NOMO-1 treated with dmso at 0.1 percent for 144 hours (cell line): Measurements from ENCODE around the gene MVP.
A peak's percentile ranks its signal among the peaks of the same experiment; 100 is the strongest.
"Not testable (repeated sequence)": the region's sequence is repeated elsewhere in the genome, so short reads cannot be mapped to it uniquely, and the experiment has no call there.

Experiments
- DNase-seq: peaks from one replicate; lab custom pipeline; 2025; ENCODE audit not compliant: unreplicated experiment; lab: John Stamatoyannopoulos, UW

MVP gene

DNA sequence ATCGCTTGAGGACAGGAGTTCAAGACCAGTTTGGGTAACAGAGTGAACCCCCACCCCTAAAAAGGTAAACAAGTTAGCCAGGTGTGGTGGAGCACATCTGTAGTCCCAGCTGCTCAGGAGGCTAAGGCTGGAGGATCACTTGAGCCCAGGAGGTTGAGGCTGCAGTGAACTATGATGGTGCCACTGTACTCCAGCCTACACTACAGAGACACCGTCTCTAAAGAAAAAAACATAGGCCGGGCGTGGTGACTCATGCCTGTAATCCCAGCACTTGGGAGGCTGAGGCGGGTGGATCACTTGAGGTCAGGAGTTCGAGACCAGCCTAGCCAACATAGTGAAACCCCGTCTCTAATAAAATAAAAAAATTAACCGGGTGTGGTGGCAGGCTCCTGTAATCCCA, 48.8 kb downstream of the MVP start:
- not testable (repeated sequence) for DNase-seq

DNA sequence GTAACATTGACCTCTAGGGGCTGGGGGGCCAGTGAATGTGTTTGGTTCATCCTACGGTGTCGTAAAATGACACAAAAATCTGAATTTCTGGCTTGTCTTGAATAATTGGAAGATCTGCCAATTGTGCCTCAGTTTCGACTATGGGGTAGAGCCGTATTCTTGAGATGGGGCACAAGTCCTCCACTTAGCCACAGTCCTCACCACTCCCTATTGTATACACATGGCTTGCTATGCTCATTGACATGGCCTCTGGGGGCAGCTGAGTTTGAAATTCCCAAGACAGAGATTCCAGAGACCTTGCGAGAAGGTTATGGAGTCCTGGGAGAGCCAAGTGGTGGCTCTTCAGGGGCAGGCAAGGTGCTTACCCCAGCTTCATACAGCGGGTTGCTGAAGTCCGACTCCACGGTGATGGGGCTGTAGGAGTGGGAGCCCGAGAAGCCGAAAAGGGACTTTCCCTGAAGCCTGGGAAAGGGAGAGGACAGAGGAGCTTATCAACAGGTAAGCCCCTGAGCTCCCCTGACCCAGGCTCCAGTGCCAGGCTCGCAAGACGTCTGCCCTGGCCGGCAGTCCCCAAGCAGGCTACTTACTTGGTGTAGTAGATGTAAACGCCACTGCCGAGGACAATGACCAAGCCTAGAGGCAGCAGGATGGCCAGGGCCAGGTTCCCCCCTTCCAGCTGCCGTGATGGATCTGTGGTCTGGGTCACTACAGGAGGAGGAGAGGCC, 51.7 kb downstream of the MVP start:
- no peak for DNase-seq

DNA sequence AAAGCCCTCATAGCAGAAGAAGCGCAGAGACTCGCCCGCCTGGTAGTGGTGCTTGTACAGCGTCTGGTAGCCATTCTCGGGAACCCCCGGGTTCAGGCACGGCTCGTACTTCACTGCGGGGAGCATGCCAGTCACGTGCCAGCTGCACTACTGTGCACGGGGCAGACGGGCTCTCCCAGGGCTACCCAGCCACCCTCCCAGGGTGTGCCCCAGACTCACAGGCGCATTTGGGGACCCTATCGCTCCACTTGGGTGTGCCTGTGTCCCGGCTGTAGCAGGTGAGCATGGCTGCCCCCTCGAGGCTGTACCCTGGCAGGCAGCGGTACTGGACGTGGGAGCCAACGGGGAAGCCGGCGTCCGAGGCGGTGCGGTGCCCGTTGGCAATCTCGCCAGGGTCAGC, 53.1 kb downstream of the MVP start:
- DNase-seq, result no peak

DNA sequence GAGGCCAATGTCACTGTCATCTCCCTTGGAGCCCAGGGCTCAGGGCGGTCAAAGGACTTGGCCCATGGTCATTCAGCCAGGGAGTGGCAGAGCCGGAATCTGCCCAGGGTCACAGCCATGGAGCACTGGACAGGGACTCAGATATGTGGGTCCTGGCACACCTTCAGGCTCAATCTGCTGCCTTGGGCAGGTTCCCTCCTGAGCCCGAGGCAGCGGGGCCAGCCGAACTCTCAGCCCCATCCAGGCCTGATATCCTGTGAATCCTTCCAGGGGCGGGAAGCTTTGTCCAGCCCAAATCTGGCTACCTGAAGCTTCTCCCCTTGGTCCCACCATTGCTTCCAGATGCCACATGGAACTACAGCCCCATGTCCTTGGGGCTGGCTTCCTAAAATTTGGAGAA, 54.9 kb downstream of the MVP start:
- no peak for DNase-seq

DNA sequence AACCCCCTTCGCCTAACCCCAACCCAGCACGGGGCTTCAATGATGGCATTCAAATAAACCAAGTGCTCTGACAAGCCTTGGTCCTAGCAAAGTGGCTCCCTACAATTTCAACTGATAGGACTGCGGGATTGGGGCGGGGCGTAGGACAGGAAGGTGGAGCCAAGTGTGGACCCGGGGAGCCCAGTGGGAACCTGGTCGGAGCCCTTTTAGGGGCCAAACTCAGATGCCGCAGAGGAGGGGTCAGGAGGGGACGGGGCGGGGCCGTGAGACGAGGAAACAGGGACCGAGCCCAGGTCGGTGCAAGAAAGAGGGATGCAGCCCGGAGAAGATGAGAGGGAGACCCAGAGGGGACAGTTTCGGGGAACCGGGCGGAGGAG, 55.9 kb downstream of the MVP start:
- DNase-seq, result no peak

DNA sequence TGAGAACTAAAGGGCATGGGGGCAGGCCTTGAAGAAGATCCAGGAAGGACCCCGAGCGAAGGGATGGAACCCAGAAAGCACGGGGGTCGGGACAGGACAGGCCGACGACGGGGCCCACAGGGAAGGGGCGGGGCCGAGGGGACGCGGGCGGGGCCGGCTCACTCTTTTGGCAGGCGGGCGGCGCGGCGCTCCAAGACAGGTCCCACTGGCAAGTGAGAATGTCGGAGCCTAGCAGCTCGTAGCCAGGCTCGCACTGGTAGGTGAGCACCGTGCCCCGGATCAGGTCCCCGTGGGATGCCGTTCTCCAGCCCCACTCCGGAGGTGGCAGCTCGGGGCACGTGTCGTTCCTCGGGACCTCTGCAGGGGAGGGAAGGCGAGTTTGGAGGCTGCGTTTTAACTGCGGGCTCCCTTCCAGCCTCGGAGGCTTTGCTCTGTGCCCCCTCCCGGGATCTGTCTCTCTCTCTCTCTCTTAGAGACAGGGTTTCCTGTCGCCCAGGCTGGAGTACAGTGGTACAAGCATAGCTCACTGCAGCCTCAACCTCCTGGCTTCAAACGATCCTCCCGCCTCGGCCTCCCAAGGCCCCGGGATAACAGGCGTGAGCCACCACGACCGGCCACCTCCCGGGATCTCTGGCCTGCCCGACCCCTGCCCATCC, 56.5 kb downstream of the MVP start:
- DNase-seq, result no peak

DNA sequence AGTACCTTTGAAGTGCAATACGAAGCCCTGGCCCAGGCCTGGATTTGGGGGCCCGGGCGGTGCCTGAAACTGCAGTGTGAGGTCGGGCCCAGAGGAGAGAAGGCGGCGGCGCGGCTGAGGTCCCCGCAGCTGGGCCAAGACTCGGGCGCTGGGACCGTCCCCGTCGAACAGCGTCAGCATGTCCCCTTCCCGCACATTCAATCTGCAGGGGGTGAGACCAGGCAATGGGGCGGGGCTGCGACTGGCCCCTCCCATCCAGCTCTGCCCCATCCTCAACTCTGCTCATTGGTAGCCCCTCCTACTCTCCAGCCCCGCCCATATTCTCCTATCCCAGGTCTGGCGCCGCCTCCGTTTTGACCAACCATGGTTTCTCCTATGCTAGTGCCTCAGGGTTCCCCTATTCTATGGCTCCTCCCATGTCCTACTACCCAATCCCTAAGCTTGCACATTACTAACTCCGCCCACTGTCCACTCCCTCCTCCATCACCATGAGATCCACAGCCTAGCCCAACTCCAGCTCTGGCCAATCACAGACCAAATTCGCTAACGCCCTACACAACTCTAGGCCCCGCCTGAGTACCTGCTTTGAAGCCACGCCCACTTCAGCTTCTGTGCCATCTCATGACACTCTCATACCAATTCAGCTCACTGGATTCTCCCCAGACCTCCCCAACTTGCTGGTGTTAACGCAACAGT, 57.2 kb downstream of the MVP start:
- no peak for DNase-seq

DNA sequence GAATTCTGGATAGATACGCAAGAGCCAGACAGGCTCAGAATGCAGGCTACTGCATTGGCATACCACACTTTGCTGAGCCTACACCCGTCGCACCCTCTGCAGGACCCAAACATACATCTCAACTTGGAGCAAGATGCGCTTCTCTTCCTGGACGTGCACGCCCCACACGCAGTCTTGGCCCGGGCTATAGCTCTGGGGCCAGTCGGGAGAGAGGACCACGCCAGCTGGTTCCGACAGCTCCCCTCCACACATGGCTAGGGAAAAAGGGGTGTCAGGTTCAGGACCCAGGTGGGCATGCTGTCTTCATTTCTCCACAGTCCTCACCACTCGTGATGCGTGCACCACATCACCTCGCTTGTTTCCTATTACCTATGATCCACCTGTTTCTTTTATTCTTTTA, 57.9 kb downstream of the MVP start:
- no peak for DNase-seq

DNA sequence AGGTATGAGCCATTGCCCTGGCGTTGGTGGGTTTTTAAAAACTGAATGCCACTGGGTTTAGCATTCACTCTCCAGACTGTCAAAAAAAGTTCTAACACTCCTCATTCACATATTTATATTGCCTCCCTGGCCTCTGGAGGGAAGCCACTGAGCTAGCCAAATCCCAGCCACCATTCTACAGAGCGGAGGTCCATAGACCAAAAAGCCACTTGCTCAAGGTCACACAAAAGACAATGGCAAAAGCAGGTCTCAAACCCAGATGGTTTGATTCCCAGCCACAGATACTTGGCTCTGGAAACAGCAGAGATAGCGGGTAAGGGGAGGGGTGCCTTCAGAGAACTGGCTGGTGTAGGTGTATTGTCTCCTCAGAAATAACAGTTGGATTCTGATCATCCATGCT, 60.8 kb downstream of the MVP start:
- DNase-seq, result no peak

DNA sequence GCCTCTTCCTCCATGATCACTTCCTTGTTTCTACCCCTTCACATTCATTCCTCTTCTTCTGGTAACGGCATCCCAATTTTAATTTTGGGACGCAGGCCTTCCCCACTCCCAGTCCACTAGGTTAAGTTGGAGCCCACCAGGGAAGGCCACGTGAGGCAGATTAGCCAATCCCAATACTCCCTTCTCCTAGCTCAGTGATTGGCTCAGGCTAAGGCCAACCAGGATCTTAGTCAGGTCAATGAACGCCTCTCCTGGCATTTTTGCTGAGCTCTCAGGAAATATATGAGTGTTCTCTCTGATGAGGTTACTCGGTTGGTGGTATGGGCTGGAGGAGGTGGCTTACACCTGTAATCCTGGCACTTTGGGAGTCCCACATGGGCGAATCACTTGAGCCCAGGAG, 63.7 kb downstream of the MVP start:
- no peak for DNase-seq

DNA sequence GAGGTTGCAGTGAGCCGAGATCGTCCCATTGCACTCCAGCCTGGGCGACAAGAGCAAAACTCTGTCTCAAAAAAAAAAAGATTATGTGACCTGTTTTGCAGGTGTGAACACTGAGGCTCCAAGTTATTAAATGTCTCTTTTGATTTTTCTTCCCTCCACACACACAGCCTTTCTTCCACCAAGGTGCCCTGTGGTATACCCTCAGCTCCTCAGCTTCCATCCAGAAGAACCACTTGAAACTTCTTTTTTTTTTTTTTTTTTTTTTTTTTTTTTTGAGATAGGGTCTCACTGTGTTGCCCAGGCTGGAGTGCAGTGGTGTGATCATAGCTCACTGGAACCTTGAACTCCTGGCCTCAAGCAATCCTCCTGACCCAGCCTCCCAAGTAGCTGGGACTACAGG, 69.1 kb downstream of the MVP start:
- DNase-seq, result not testable (repeated sequence)

DNA sequence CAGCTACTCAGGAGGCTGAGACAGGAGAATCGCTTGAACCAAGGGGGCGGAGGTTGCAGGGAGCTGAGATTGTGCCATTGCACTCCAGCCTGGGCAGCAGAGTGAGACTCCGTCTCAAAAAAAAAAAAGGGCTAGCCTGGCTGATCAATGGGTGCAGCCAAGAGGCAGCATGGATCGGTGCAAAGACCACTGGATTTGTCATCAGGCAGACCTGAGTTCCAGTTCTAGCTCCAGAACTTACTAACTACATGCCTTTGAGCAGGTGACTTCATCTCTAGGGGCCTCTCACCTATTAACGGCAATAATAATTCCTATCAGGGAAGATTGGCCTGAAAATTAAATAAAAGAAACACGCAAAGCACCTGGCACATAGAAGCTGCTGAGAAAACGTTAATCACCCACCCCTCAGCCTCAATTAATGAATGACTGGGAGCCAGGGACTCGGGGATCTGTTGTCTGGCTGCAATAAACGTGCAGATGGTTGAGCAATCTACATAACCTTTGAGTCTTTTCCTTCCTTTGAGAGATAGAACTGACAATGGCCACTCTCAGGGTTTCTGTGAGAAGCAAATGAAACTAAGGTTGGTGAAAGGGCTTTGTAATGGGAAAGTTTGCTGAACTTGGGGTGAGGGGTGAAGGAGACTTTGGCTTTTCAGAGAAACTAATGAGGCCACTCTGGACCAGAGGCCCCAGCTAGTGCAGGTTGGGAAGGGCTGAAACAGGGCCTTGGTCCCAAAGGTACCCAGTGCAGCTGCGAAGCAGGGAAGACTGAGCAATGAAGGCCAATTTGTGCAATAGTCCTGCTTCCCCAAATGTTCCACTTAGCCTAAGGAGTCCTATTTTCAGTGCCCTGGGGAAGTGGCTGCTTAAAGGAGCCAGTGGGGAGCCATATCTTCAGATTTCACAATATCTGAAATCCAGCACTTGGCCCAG, 71.5 kb downstream of the MVP start:
- DNase-seq, result peak; percentile 36

DNA sequence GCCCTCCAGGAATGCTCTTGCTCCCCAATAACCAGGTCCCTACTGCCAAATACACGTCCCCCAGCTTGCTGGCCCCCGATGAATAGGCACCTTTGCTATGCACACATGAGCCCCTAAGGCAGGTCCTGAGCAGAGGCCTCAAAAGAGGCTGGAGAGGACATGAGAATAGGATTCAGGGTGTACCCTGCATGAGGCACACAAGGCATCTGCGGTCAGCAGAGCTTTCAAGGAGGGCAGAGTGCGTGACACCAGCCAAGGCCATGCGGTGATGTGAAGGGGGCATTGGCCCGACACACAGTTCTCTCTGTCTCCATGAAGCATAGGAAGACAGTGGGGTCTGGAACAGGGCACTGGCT, 72.2 kb downstream of the MVP start:
- DNase-seq, result no peak

DNA sequence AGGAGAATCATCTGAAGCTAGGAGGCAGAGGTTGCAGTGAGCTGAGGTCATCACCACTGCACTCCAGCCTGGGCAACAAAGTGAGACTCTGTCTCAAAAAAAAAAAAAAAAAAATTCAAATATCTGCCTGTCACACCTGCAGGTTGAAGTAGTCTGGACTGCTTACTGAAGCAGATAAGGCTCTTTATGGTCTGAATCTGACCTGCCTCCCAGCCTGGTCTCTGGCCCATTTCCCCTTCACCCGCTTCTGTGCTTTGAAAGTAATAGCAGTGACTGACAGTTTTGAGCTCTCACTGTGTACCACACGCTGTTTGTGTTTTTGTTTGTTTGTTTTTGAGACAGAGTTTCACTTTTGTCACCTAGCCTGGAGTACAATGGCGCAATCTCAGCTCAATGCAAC, 73.3 kb downstream of the MVP start:
- DNase-seq, result no peak

DNA sequence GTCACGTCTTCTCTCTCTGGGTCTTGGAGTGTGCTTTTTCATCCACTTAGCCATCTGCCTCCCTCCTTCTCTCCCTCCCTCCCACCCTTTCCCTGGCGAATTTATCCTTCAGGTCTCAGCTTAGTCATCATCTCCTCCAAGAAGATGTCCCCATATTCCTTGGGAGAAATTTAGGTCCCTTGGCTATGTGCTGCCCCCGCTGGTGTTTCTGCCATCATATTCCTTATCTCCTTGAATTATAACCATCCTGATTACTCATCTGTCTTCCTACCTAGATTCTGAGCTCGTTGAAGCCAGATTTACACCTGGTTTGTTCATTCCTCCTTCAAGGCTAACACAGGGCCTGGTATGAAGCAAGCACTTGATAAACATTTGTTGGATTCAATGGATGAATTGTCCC, 74.1 kb downstream of the MVP start:
- DNase-seq, result no peak

DNA sequence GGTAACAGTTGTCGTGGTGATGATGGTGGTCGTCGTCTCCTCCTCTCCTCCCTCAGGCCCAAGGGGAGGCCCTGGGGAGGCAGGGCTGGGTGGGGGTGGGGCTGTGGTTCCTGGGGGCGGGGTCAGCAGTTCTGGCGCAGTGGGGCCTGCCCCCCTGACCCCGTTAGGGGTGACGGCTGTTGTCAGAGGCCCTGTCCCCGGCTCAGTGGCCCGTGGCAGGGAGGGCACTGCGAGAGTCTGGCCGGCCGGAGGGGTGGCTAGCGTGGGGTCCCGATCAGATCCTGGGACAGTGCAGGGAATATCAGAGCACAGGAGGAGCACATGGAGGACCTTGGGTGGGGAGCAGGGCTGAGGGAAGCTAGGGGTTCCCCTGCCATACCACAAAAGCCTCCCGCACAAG, 76.6 kb downstream of the MVP start:
- no peak for DNase-seq

DNA sequence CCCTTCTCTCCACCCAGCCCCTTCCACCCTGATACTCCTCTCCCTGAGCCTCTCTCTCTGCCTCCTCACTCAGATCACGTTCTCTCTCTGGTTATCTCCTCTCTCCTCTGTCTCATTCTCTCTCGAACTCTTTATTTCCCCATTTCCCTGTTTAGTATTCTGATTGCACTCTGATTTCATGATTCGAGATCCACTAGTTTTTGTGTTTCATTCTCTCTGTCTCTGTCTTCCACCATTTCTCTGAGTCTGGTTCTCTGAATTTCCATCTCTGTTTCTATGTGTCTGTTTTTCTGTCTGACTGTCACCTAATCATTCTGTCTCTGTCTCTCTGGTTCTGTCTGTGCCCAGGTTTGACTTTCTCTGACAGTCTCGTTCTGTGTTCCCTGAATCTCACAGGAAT, 77.1 kb downstream of the MVP start:
- no peak for DNase-seq
